ENCODE data around the gene CEP43. TPM values are rescaled to one million over a fixed set of nuclear protein-coding genes. Genes with fewer than 3 reads are reported as not detected.

Gene CEP43
- total RNA-seq, 2 experiments from 2014 or later = 34.3 to 41.2 TPM

GRCh38 chr6:166969390-166970002 is 29.7 kb upstream of the CEP43 start:
- TF ChIP-seq EZH2phosphoT487 (IDR thresholded peaks at IDR 0.05; ENCODE audit: borderline replicate concordance, low read depth, low read length) = no peak
- TF ChIP-seq CTCF (conservative IDR thresholded peaks at IDR 0.05; ENCODE audit: low read length) = no peak
- BruUV-seq (replicated peaks) = no TSS peak
- Histone ChIP-seq H2AFZ (ENCODE audit: low read length) (no peak overlapping the region), H4K20me1 (ENCODE audit: insufficient read depth, low read length) (no peaks in the 10 kb centered on the region), H3K4me3 (ENCODE audit: low read depth, low read length, poor library complexity, severe bottlenecking) (no peak overlapping the region), H3K79me2 (ENCODE audit: insufficient read depth, low read depth, low read length) (no peaks in the 10 kb centered on the region), H3K9me3 (ENCODE audit: low read length) (peaks cover 4% of the 10 kb centered on the region; the same call in 1 of the 2 replicates), H3K4me2 (ENCODE audit: low read length) (no peak overlapping the region), H3K9me2 (ENCODE audit: insufficient read depth, low read length) (no peaks in the 10 kb centered on the region), H3K4me1 (ENCODE audit: insufficient read depth, low read length, poor library complexity, severe bottlenecking) (no peaks in the 10 kb centered on the region), H3K27ac (ENCODE audit: low read depth, low read length, poor library complexity, severe bottlenecking) (no peak overlapping the region), H3K36me3 (ENCODE audit: insufficient read depth, low read length) (peaks cover 7% of the 10 kb centered on the region; the same call in 1 of the 2 replicates)
- CTCF ChIA-PET (ENCODE audit: unreplicated experiment) = no interaction called here
- intact Hi-C loops (cut with micrococcal nuclease; ENCODE audit: unreplicated experiment) = no loop called here
- no peak for DNase-seq (ENCODE audit: low spot score)
- POLR2A ChIA-PET = interaction anchor here (1.0 to 1.5 kb wide), 2 partner anchors 16 to 17 kb away, joined by 3 to 4 read pairs; no protein-coding TSS in a partner anchor

- Histone ChIP-seq H3K9me3 (ENCODE audit: low read length) (peaks cover 4% of the 10 kb centered on the region; the same call in 1 of the 2 replicates), H4K20me1 (ENCODE audit: insufficient read depth, low read length) (no peaks in the 10 kb centered on the region), H3K27ac (ENCODE audit: low read depth, low read length, poor library complexity, severe bottlenecking) (no peak overlapping the region), H3K4me1 (ENCODE audit: insufficient read depth, low read length, poor library complexity, severe bottlenecking) (no peaks in the 10 kb centered on the region), H2AFZ (ENCODE audit: low read length) (no peak overlapping the region), H3K36me3 (ENCODE audit: insufficient read depth, low read length) (peaks cover 7% of the 10 kb centered on the region; the same call in 1 of the 2 replicates), H3K79me2 (ENCODE audit: insufficient read depth, low read depth, low read length) (no peaks in the 10 kb centered on the region), H3K4me2 (ENCODE audit: low read length) (no peak overlapping the region), H3K9me2 (ENCODE audit: insufficient read depth, low read length) (no peaks in the 10 kb centered on the region), H3K4me3 (ENCODE audit: low read depth, low read length, poor library complexity, severe bottlenecking) (no peak overlapping the region)
- POLR2A ChIA-PET = interaction anchor here (0.7 to 1.5 kb wide), 2 partner anchors 9 to 16 kb away, joined by 4 to 13 read pairs; no protein-coding TSS in a partner anchor
- TF ChIP-seq EZH2phosphoT487 (IDR thresholded peaks at IDR 0.05; ENCODE audit: borderline replicate concordance, low read depth, low read length) = no peak
- no peak for TF ChIP-seq CTCF (conservative IDR thresholded peaks at IDR 0.05; ENCODE audit: low read length)
- no peak for DNase-seq (ENCODE audit: low spot score)
- CTCF ChIA-PET (ENCODE audit: unreplicated experiment) = no interaction called here
- BruUV-seq (replicated peaks) = no TSS peak
- intact Hi-C loops (cut with micrococcal nuclease; ENCODE audit: unreplicated experiment) = no loop called here
These were observed 29.1 kb upstream of the CEP43 start for GRCh38 chr6:166970091-166970490.

GRCh38 chr6:166970776-166971175 is 28.4 kb upstream of the CEP43 start:
- Histone ChIP-seq H3K9me3 (ENCODE audit: low read length) (peaks cover 4% of the 10 kb centered on the region; the same call in 1 of the 2 replicates), H3K4me3 (ENCODE audit: low read depth, low read length, poor library complexity, severe bottlenecking) (no peak overlapping the region), H3K4me2 (ENCODE audit: low read length) (no peak overlapping the region), H2AFZ (ENCODE audit: low read length) (no peak overlapping the region), H3K4me1 (ENCODE audit: insufficient read depth, low read length, poor library complexity, severe bottlenecking) (no peaks in the 10 kb centered on the region), H3K27ac (ENCODE audit: low read depth, low read length, poor library complexity, severe bottlenecking) (no peak overlapping the region), H3K36me3 (ENCODE audit: insufficient read depth, low read length) (peaks cover 7% of the 10 kb centered on the region; the same call in 1 of the 2 replicates), H4K20me1 (ENCODE audit: insufficient read depth, low read length) (no peaks in the 10 kb centered on the region), H3K79me2 (ENCODE audit: insufficient read depth, low read depth, low read length) (no peaks in the 10 kb centered on the region), H3K9me2 (ENCODE audit: insufficient read depth, low read length) (no peaks in the 10 kb centered on the region)
- DNase-seq (ENCODE audit: low spot score) = no peak
- TF ChIP-seq EZH2phosphoT487 (IDR thresholded peaks at IDR 0.05; ENCODE audit: borderline replicate concordance, low read depth, low read length) (no peak), CTCF (conservative IDR thresholded peaks at IDR 0.05; ENCODE audit: low read length) (no peak)
- ChIA-PET CTCF (ENCODE audit: unreplicated experiment) (no interaction called here), POLR2A (interaction anchor here (0.7 to 1.5 kb wide), 4 partner anchors 9 to 294 kb away, joined by 3 to 13 read pairs (median 4); no protein-coding TSS in a partner anchor)
- intact Hi-C loops (cut with micrococcal nuclease; ENCODE audit: unreplicated experiment) = no loop called here
- no TSS peak for BruUV-seq (replicated peaks)

Data from OCI-LY7 (cell line).